SK-N-SH (cell line): Measurements from ENCODE around the gene ARHGAP6. TPM values are rescaled to one million over a fixed set of nuclear protein-coding genes. Genes with fewer than 3 reads are reported as not detected.

Experiments used
- CTCF ChIA-PET: fragments of 300-600, 350-600 bp; formaldehyde crosslinking; extraction: SDS; loops from one replicate; lab custom pipeline; 2021; lab: Yijun Ruan, JAX
- POLR2A ChIA-PET: fragments of 350-600 bp; sonication (Branson Sonifier 250); formaldehyde crosslinking; extraction: SDS; loops from one replicate; lab custom pipeline; 2020; ENCODE audit warnings: antibody characterized with exemption, inconsistent platforms; lab: Yijun Ruan, JAX
- DNase-seq: peaks from one replicate; pipeline ENCODE4 v3.0.0; 2012
- H2AFZ ChIP-seq: fragments of 200-600 bp; sonication (generic); 2 replicates; pipeline ENCODE4 v1.8.1; 2016; ENCODE audit warnings: antibody characterized with exemption, mild to moderate bottlenecking, low read depth
- H3F3A ChIP-seq: fragments of 200-600 bp; sonication (generic); replicated peaks from 2 replicates; pipeline ENCODE3; 2016; ENCODE audit warnings: antibody characterized with exemption, mild to moderate bottlenecking; ENCODE audit not compliant: insufficient read depth
- H3K27ac ChIP-seq, 2 experiments: fragments of 200-500 bp in 1 of 2; fragments of 200-600 bp in 1 of 2; sonication (Bioruptor generic) in 1 of 2; sonication (generic), shearing (Covaris generic) in 1 of 2; 2 replicates each; pipeline versions ENCODE4 v1.5.1 to v1.6.1; 2014 to 2016; ENCODE audit warnings: low read depth in 2 of 2, inconsistent platforms in 1 of 2, low read length in 1 of 2, mild to moderate bottlenecking in 1 of 2, mixed read lengths in 1 of 2
- H3K27me3 ChIP-seq: fragments of 200-600 bp; sonication (generic), shearing (Covaris generic); 2 replicates; pipeline ENCODE4 v1.6.1; 2016; ENCODE audit warnings: mixed run types; ENCODE audit not compliant: insufficient read depth
- H3K36me3 ChIP-seq, 2 experiments: fragments of 200-500 bp in 1 of 2; fragments of 200-600 bp in 1 of 2; sonication (Bioruptor generic) in 1 of 2; sonication (generic) in 1 of 2; replicated peaks in 1 of 2; 2 replicates each; pipeline versions ENCODE3 to v1.5.1; 2014 to 2016; ENCODE audit warnings: low read length in 1 of 2, mild to moderate bottlenecking in 1 of 2; ENCODE audit not compliant: insufficient read depth in 2 of 2, control insufficient read depth in 1 of 2
- H3K4me1 ChIP-seq, 2 experiments: fragments of 200-500 bp in 1 of 2; fragments of 200-600 bp in 1 of 2; sonication (Bioruptor generic) in 1 of 2; sonication (generic), shearing (Covaris generic) in 1 of 2; 2 replicates each; pipeline versions ENCODE4 v1.5.1 to v1.6.1; 2014 to 2016; ENCODE audit warnings: low read depth in 1 of 2, low read length in 1 of 2, mixed run types in 1 of 2; ENCODE audit not compliant: insufficient read depth in 2 of 2, control insufficient read depth in 1 of 2
- H3K4me2 ChIP-seq: fragments of 200-600 bp; sonication (generic), shearing (Covaris generic); 2 replicates; pipeline ENCODE4 v1.6.1; 2017; ENCODE audit warnings: mixed run types
- H3K4me3 ChIP-seq, 2 experiments: fragments of 200-500 bp in 1 of 2; fragments of 200-600 bp in 1 of 2; sonication (Bioruptor generic) in 1 of 2; sonication (generic), shearing (Covaris generic) in 1 of 2; 2 replicates each; pipeline versions ENCODE4 v1.5.1 to v1.8.1; 2014 to 2016; ENCODE audit warnings: low read depth in 2 of 2, inconsistent platforms in 1 of 2, low read length in 1 of 2, mild to moderate bottlenecking in 1 of 2, mixed read lengths in 1 of 2, moderate library complexity in 1 of 2
- H3K79me2 ChIP-seq: fragments of 200-600 bp; sonication (generic); 2 replicates; pipeline ENCODE4 v1.8.1; 2017; ENCODE audit warnings: mild to moderate bottlenecking; ENCODE audit not compliant: insufficient read depth
- H3K9ac ChIP-seq: fragments of 200-600 bp; sonication (generic); 2 replicates; pipeline ENCODE4 v1.6.1; 2017; ENCODE audit warnings: mixed run types
- H3K9me2 ChIP-seq: fragments of 200-600 bp; sonication (generic); 2 replicates; pipeline ENCODE4 v1.6.1; 2017; ENCODE audit warnings: mixed run types
- H3K9me3 ChIP-seq: fragments of 200-600 bp; sonication (generic); 2 replicates; pipeline ENCODE4 v1.6.1; 2017; ENCODE audit warnings: mixed run types, mild to moderate bottlenecking, moderate library complexity
- H4K20me1 ChIP-seq: fragments of 200-600 bp; sonication (generic); 2 replicates; pipeline ENCODE4 v1.6.1; 2017; ENCODE audit warnings: mild to moderate bottlenecking, mixed run types; ENCODE audit not compliant: insufficient read depth
- EP300 ChIP-seq, 2 experiments: IDR thresholded peaks; 2 replicates each; pipeline versions ENCODE4 v1.4.0 to v1.6.1; 2012; ENCODE audit warnings: borderline replicate concordance in 1 of 2, low read depth in 1 of 2, low read length in 1 of 2
- FOSL2 ChIP-seq: IDR thresholded peaks from 2 replicates; pipeline ENCODE4 v1.4.0; 2012; ENCODE audit warnings: low read depth, mild to moderate bottlenecking, moderate library complexity, borderline replicate concordance
- MXI1 ChIP-seq: IDR thresholded peaks from 2 replicates; pipeline ENCODE4 v1.6.1; 2012; ENCODE audit warnings: mild to moderate bottlenecking, low read depth, low read length, improper control_type of control experiment
- NFIC ChIP-seq: IDR thresholded peaks from 2 replicates; pipeline ENCODE4 v1.4.0; 2012; ENCODE audit warnings: borderline replicate concordance
- POLR2AphosphoS5 ChIP-seq: IDR thresholded peaks from 2 replicates; pipeline ENCODE4 v1.6.1; 2012; ENCODE audit warnings: low read depth, low read length
- REST ChIP-seq: IDR thresholded peaks from 2 replicates; pipeline ENCODE4 v1.6.1; 2012; ENCODE audit warnings: mild to moderate bottlenecking, low read depth, low read length, moderate library complexity
- TCF12 ChIP-seq: IDR thresholded peaks from 2 replicates; pipeline ENCODE4 v1.4.0; 2012
- ZBTB33 ChIP-seq: IDR thresholded peaks from 2 replicates; pipeline ENCODE4 v1.4.0; 2012; ENCODE audit warnings: low read depth, borderline replicate concordance
- WGBS: methylation state at CpG from one replicate; pipeline ENCODE4 v1.1.6; 2017; ENCODE audit warnings: low lambda C conversion rate; 5-methylcytosine and 5-hydroxymethylcytosine counted together
- polyA plus RNA-seq, 3 experiments: library from polyadenylated mRNA; depleted of rRNA; stranded (reverse); fragments of >200 nt; gene quantifications; 2 replicates each; pipeline ENCODE4 v1.2.3, GENCODE V29; 2012

Gene ARHGAP6
- polyA plus RNA-seq, 1 of the 3 experiments (the other 2 are of a cell fraction), result 0.16 TPM

DNA sequence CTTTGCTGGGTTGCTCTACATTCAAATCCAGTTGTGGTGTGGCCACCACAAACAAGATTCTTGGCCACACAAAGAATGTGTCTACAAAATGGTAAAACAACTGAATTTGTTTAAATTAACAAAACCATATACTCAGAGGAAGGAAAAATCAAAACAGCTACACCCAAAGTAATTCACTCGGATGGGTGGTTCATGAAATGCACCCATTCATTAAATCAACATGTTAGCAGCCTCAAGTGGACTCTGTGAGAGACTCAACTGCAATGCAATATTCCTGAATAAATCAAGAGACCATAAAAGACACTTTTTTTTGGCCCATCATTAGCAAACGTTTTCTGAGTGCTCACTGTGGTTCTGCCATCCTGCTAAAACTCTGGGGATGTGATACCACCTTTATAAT is 383.7 kb downstream of the ARHGAP6 start (continued):
- TF ChIP-seq REST (no peak), MXI1 (no peak), NFIC (no peak), POLR2AphosphoS5 (no peak), EP300 (IDR thresholded peaks at IDR 0.05; ENCODE audit: borderline replicate concordance in 1 of 2, low read depth in 1 of 2, low read length in 1 of 2) (no peak), TCF12 (no peak)

DNA sequence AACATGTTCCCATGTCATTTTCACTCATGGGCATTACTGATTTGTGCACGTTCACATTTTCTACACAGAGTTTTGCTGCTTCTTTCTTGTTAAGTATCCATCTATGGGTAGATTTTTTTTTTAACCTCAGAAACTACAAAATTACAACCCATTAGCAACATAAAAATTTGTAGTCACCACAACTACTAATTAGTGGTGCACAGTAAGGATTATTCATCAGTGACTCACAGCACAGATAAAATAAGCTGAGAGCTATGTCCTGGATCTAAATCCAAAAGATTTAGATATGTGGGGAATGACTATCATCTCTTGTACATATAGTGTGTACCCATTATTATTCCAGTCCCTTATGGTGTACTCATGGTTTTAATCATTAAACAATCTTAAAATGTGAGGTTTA is 392.2 kb downstream of the ARHGAP6 start:
- WGBS, result 57% methylated on average over 1 of the region's 1 CpG
- Histone ChIP-seq H3K9me2 (no peaks in the 10 kb centered on the region), H3K79me2 (no peaks in the 10 kb centered on the region), H3K4me1 (no peaks in the 10 kb centered on the region), H3F3A (no peaks in the 10 kb centered on the region), H3K9ac (no peak overlapping the region), H3K4me2 (no peak overlapping the region), H3K27me3 (no peaks in the 10 kb centered on the region), H4K20me1 (no peaks in the 10 kb centered on the region), H3K4me3 (no peak overlapping the region), H3K27ac (no peak overlapping the region), H3K36me3 (no peaks in the 10 kb centered on the region), H3K9me3 (no peaks in the 10 kb centered on the region), H2AFZ (no peak overlapping the region)
- CTCF ChIA-PET, result no interaction called here
- no peak for DNase-seq
- POLR2A ChIA-PET, result no interaction called here
- TF ChIP-seq ZBTB33 (no peak), REST (no peak), FOSL2 (peak; percentile 38; the same call in 1 of the 2 replicates)
